ENCODE measurements around the gene COG4. TPM values are rescaled to one million over a fixed set of nuclear protein-coding genes. Genes with fewer than 3 reads are reported as not detected.

Gene COG4
- total RNA-seq, 3 donors from 2014 or later (not counting 1 experiment from before 2014, with no cell fraction given): 29.5 to 44.4 (median 31.6) TPM

DNA sequence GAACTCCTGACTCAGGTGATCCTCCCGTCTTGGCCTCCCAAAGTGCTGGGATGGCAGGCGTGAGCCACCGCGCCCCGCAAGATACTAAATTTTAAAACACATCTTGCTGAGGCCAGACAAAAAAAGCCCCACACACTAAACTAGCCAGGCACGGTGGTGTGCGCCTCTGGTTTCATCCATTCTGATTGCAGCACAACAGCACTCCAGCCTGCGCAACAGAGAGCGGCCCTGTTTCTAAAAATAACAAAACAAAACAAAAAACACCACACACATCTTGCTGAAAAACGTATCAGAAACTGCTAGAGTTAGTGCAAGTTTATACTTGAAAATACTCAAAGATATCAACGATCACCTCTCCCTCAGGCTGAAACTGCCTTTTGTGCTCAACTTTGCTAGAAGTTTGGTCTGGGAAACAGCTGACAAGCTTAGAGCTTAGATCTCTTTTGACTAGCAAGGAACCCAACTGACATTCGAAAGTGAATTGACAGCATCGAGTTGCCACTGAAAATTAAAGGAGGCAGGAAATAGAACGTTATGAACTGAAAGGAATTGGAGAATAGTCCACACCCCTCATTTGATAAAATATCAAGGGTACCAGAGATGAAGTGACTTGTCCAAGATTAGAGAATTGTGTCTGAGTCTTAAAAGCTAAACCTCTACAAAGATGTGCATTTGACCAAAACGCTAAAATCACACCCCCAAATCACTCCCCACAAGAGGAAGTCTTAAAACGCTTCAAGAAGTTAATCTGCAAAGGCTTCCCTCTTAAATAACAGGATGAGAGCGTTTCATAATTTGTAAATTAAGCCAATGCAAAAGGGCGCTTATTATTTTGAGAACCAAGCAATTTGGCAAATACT lies 908 bp downstream of the COG4 start:
- intact Hi-C loops (cut with micrococcal nuclease): loop anchor here (1.0 to 5.0 kb wide), 4 partner anchors 83 to 224 kb away; partner anchors contain the start of genes DDX19B and ST3GAL2
- Histone ChIP-seq H3K9me3 (ENCODE audit: control insufficient read depth, insufficient read depth, low read length) (no peaks in the 10 kb centered on the region), H3K36me3 (ENCODE audit: control insufficient read depth, insufficient read depth, low read length) (peaks cover 18% of the 10 kb centered on the region), H3K4me3 (ENCODE audit: low read length) (peak overlapping the region; percentile 84), H3K4me1 (ENCODE audit: control insufficient read depth, insufficient read depth, low read length) (peaks cover 37% of the 10 kb centered on the region), H3K27me3 (ENCODE audit: control insufficient read depth, insufficient read depth, low read length) (no peaks in the 10 kb centered on the region), H3K27ac (ENCODE audit: low read length) (peak overlapping the region; percentile 90)
- H3K9me3 Mint-ChIP-seq: no peaks in the 10 kb centered on the region
- DNase-seq (peak in 1 of 2 donors; percentile 47), ATAC-seq (no peak)
- H3K4me1 Mint-ChIP-seq: peaks cover 58% of the 10 kb centered on the region in 2 donors
- H3K27me3 Mint-ChIP-seq (ENCODE audit: low read depth in 2 of 2): no peaks in the 10 kb centered on the region
- TF ChIP-seq, protein P1, sequence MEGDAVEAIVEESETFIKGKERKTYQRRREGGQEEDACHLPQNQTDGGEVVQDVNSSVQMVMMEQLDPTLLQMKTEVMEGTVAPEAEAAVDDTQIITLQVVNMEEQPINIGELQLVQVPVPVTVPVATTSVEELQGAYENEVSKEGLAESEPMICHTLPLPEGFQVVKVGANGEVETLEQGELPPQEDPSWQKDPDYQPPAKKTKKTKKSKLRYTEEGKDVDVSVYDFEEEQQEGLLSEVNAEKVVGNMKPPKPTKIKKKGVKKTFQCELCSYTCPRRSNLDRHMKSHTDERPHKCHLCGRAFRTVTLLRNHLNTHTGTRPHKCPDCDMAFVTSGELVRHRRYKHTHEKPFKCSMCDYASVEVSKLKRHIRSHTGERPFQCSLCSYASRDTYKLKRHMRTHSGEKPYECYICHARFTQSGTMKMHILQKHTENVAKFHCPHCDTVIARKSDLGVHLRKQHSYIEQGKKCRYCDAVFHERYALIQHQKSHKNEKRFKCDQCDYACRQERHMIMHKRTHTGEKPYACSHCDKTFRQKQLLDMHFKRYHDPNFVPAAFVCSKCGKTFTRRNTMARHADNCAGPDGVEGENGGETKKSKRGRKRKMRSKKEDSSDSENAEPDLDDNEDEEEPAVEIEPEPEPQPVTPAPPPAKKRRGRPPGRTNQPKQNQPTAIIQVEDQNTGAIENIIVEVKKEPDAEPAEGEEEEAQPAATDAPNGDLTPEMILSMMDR (IDR thresholded peaks at IDR 0.05): no peak
- H3K27ac Mint-ChIP-seq: peak overlapping the region; percentile 99 to 100
- H3K4me3 Mint-ChIP-seq: peak overlapping the region; percentile 100
- WGBS (ENCODE audit: insufficient coverage): 48% methylated on average over 16 of the region's 18 CpGs
- H3K36me3 Mint-ChIP-seq: peaks cover 4% of the 10 kb centered on the region

DNA sequence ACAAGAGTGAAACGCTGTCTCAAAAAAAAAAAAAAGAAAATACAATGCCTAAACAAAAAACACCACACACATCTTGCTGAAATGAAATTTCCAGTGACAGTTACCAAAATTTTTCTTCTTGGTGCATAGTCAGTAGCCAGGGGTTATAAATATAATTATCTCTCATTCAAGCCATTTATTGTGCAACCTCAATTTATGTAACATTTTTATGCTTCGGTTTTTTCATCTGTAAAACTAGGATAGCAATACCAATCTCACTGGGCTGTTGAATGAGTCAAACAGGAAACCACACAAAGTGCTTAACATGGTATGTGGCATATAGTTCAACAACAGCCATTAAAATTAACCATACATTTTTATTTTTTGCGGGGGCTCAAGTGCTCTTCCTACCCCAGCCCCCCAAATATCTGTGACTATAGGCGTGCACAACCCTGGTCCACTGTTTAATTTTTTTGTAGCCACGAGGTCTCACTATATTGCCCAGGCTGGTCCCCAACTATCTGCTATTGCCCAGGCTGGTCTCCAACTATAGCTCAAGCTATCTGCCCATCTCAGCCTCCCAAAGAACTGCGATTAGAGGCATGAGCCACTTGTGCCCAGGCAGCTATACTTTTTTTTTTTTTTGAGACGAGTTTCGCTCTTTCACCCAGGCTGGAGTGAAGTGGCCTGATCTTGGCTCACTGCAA lies 2.6 kb downstream of the COG4 start:
- H3K4me1 ChIP-seq (ENCODE audit: control insufficient read depth, insufficient read depth, low read length): peaks cover 30% of the 10 kb centered on the region
- no peak overlapping the region for H3K4me3 ChIP-seq (ENCODE audit: low read length)
- H3K36me3 ChIP-seq (ENCODE audit: control insufficient read depth, insufficient read depth, low read length): peaks cover 21% of the 10 kb centered on the region
- no peaks in the 10 kb centered on the region for H3K27me3 Mint-ChIP-seq (ENCODE audit: low read depth in 2 of 2)
- ATAC-seq: peak; percentile 29 to 40 (median 30)
- H3K9me3 ChIP-seq (ENCODE audit: control insufficient read depth, insufficient read depth, low read length): no peaks in the 10 kb centered on the region
- no peaks in the 10 kb centered on the region for H3K36me3 Mint-ChIP-seq
- no peak overlapping the region for H3K27ac ChIP-seq (ENCODE audit: low read length)
- peak in 1 of 2 donors; percentile 65 for DNase-seq
- peaks cover 44 to 45% of the 10 kb centered on the region in 2 donors for H3K4me1 Mint-ChIP-seq
- H3K27ac Mint-ChIP-seq: peak overlapping the region; percentile 80 to 83
- H3K4me3 Mint-ChIP-seq: peak overlapping the region; percentile 64
- H3K27me3 ChIP-seq (ENCODE audit: control insufficient read depth, insufficient read depth, low read length): no peaks in the 10 kb centered on the region
- intact Hi-C loops (cut with micrococcal nuclease): loop anchor here (5.0 kb wide), 2 partner anchors 118 to 138 kb away; no protein-coding TSS in a partner anchor
- H3K9me3 Mint-ChIP-seq: no peaks in the 10 kb centered on the region
- TF ChIP-seq, protein P1 (IDR thresholded peaks at IDR 0.05): no peak
- WGBS (ENCODE audit: insufficient coverage): 26% methylated on average over 7 of the region's 8 CpGs

DNA sequence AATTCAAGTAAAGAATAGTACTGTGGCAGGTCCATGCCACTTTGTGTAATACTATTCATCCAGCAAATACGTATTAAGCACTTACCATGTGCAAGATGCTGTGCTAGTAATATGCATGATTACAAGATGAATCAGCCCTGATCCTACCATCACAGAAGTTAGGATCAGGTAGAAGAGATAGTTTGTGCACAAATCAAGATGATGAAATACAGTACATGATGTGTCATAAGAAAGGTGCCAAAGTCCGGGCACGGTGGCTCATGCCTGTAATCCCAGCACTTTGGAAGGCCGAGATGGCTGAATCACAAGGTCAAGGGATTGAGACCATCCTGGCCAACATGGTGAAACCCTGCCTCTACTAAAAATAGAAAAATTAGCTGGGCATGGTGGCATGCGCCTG lies 10.9 kb downstream of the COG4 start:
- no peak overlapping the region for H3K4me3 Mint-ChIP-seq
- peaks cover 80% of the 10 kb centered on the region for H3K36me3 ChIP-seq (ENCODE audit: control insufficient read depth, insufficient read depth, low read length)

More for the DNA sequence above, 10.9 kb downstream of the COG4 start:
- no peaks in the 10 kb centered on the region for H3K4me1 ChIP-seq (ENCODE audit: control insufficient read depth, insufficient read depth, low read length)
- H3K4me3 ChIP-seq (ENCODE audit: low read length): no peak overlapping the region
- H3K27me3 ChIP-seq (ENCODE audit: control insufficient read depth, insufficient read depth, low read length): no peaks in the 10 kb centered on the region
- Mint-ChIP-seq H3K27me3 (ENCODE audit: low read depth in 2 of 2) (no peaks in the 10 kb centered on the region), H3K36me3 (peaks cover 8% of the 10 kb centered on the region), H3K27ac (no peak overlapping the region), H3K9me3 (no peaks in the 10 kb centered on the region), H3K4me1 (peaks cover 8% of the 10 kb centered on the region in 2 donors)
- DNase-seq (no peak), ATAC-seq (no peak)
- WGBS (ENCODE audit: insufficient coverage): 95% methylated on average over 5 of the region's 5 CpGs
- TF ChIP-seq, protein P1 (IDR thresholded peaks at IDR 0.05): no peak
- no peaks in the 10 kb centered on the region for H3K9me3 ChIP-seq (ENCODE audit: control insufficient read depth, insufficient read depth, low read length)
- H3K27ac ChIP-seq (ENCODE audit: low read length): no peak overlapping the region
- intact Hi-C loops (cut with micrococcal nuclease): no loop called here
